ENCODE measurements around the gene ABCB8. TPM values are rescaled to one million over a fixed set of nuclear protein-coding genes. Genes with fewer than 3 reads are reported as not detected.

The ABCB8 gene
- total and polyA plus RNA-seq, 9 of the 15 experiments (the other 6 are each of a cell fraction or from before 2014, with no cell fraction given) = 7.6 to 106 (median 36.3) TPM

DNA sequence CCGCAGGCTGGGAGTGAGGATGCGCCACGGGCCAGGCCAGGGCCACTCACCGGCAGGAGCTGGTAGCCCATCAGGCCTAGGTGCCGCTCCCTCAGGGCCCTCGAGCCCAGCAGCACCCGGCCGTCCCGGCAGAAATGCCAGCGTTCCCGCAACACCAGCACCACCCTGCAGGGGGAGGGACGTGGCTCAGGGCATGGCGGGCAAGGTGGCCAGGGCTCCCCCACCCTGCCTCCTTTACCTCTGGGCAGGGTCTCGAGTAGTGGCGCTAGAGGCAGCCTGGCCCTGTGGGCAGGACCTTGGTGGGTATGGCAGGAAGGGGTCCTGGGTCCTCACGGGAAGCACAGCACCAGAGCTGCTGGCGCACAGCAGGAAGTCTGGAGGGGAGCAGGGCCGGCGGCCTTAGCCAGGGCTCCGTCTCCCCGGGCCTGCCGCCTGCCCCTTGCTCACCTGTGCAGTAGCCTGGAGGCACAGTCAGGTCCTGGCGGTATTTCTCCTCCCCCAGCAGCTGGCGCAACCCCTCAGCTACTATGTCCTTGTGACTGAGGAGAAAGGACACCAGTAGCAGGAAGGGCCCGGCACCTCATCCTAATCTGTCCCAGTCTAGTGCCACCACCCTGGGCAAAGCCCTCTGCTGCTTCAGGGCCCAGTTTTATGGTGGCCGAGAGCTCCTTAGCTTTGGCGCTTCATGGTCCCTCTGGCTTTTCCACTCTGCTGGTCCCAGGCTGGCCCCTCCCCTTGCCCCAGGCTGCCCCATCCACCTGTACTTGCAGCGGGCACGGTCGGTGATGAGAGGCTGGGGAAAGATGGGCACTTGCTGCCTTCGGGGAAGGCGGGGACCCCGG is 48.8 kb downstream of the ABCB8 start (continued):
- TF ChIP-seq, protein P1, sequence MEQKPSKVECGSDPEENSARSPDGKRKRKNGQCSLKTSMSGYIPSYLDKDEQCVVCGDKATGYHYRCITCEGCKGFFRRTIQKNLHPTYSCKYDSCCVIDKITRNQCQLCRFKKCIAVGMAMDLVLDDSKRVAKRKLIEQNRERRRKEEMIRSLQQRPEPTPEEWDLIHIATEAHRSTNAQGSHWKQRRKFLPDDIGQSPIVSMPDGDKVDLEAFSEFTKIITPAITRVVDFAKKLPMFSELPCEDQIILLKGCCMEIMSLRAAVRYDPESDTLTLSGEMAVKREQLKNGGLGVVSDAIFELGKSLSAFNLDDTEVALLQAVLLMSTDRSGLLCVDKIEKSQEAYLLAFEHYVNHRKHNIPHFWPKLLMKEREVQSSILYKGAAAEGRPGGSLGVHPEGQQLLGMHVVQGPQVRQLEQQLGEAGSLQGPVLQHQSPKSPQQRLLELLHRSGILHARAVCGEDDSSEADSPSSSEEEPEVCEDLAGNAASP (IDR thresholded peaks at IDR 0.05) = no peak
- no peak for TF ChIP-seq ZNF507 (tag; conservative IDR thresholded peaks at IDR 0.05)
- 0 out of 2 replicates have a peak, but pooled peaks have one; percentile 33 for TF ChIP-seq XRCC5 (IDR thresholded peaks at IDR 0.05; ENCODE audit: low read depth, low read length)
- peak; percentile 24 for TF ChIP-seq KDM5B (IDR thresholded peaks at IDR 0.05; ENCODE audit: insufficient replicate concordance, low read depth, low read length)
- TF ChIP-seq ARID2 (IDR thresholded peaks at IDR 0.05) = no peak
- TF ChIP-seq SAP30 (IDR thresholded peaks at IDR 0.05; ENCODE audit: borderline replicate concordance, insufficient read depth, low read depth, low read length, poor library complexity, severe bottlenecking) = no peak
- no peak for TF ChIP-seq ELF4 (CRISPR knock-in tag; IDR thresholded peaks at IDR 0.05)
- TF ChIP-seq, protein P2, sequence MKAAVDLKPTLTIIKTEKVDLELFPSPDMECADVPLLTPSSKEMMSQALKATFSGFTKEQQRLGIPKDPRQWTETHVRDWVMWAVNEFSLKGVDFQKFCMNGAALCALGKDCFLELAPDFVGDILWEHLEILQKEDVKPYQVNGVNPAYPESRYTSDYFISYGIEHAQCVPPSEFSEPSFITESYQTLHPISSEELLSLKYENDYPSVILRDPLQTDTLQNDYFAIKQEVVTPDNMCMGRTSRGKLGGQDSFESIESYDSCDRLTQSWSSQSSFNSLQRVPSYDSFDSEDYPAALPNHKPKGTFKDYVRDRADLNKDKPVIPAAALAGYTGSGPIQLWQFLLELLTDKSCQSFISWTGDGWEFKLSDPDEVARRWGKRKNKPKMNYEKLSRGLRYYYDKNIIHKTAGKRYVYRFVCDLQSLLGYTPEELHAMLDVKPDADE (conservative IDR thresholded peaks at IDR 0.05; ENCODE audit: control insufficient read depth, low read depth, low read length) = no peak
- no peak for TF ChIP-seq DACH1 (IDR thresholded peaks at IDR 0.05; ENCODE audit: partially characterized antibody)
- no peak for TF ChIP-seq NR4A1 (CRISPR knock-in tag; IDR thresholded peaks at IDR 0.05)
- TF ChIP-seq NR4A1 (tag; IDR thresholded peaks at IDR 0.05) = no peak
- no peak for TF ChIP-seq TGIF2 (CRISPR knock-in tag; IDR thresholded peaks at IDR 0.05)
- TF ChIP-seq, protein P3, sequence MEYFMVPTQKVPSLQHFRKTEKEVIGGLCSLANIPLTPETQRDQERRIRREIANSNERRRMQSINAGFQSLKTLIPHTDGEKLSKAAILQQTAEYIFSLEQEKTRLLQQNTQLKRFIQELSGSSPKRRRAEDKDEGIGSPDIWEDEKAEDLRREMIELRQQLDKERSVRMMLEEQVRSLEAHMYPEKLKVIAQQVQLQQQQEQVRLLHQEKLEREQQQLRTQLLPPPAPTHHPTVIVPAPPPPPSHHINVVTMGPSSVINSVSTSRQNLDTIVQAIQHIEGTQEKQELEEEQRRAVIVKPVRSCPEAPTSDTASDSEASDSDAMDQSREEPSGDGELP (CRISPR knock-in tag; IDR thresholded peaks at IDR 0.05; ENCODE audit: borderline replicate concordance) = peak; percentile 31; the same call in 1 of the 2 replicates
- no peak for TF ChIP-seq HDAC8 (tag; IDR thresholded peaks at IDR 0.05)
- TF ChIP-seq BACH1 (tag; IDR thresholded peaks at IDR 0.05) = no peak
- TF ChIP-seq ZNF212 (CRISPR knock-in tag; IDR thresholded peaks at IDR 0.05) = 0 out of 2 replicates have a peak, but pooled peaks have one; percentile 48
- no peak for TF ChIP-seq TCF7L2 (IDR thresholded peaks at IDR 0.05; ENCODE audit: low read depth, low read length)
- peak; percentile 49; the same call in 1 of the 2 replicates for TF ChIP-seq NFXL1 (CRISPR knock-in tag; IDR thresholded peaks at IDR 0.05)
- TF ChIP-seq HNRNPUL1 (IDR thresholded peaks at IDR 0.05; ENCODE audit: low read length) = no peak
- no peak for TF ChIP-seq MAFK (IDR thresholded peaks at IDR 0.05; ENCODE audit: low read length)
- no peak for TF ChIP-seq FOS (IDR thresholded peaks at IDR 0.05; ENCODE audit: extremely low read depth, insufficient read length)
- TF ChIP-seq MED1 (CRISPR knock-in tag; IDR thresholded peaks at IDR 0.05; ENCODE audit: borderline replicate concordance) = no peak
- TF ChIP-seq SRSF1 (IDR thresholded peaks at IDR 0.05; ENCODE audit: low read depth, low read length) = no peak
- no peak for TF ChIP-seq DDX20 (tag; IDR thresholded peaks at IDR 0.05; ENCODE audit: low read depth)
- TF ChIP-seq CEBPG (CRISPR knock-in tag; IDR thresholded peaks at IDR 0.05) = no peak
- TF ChIP-seq CEBPG (tag; conservative IDR thresholded peaks at IDR 0.05 in 1 of 2, IDR thresholded peaks at IDR 0.05 in 1 of 2) = no peak

Measured in K562 (cell line).